ENCODE results near the gene MRPL19. TPM values are rescaled to one million over a fixed set of nuclear protein-coding genes. Genes with fewer than 3 reads are reported as not detected.
"Not testable (repeated sequence)": the region's sequence is repeated elsewhere in the genome, so short reads cannot be mapped to it uniquely, and the experiment has no call there.

MRPL19 gene
- total and polyA plus RNA-seq, 3 experiments from 2014 or later, result 33.2 to 74.2 (median 66.0) TPM

DNA sequence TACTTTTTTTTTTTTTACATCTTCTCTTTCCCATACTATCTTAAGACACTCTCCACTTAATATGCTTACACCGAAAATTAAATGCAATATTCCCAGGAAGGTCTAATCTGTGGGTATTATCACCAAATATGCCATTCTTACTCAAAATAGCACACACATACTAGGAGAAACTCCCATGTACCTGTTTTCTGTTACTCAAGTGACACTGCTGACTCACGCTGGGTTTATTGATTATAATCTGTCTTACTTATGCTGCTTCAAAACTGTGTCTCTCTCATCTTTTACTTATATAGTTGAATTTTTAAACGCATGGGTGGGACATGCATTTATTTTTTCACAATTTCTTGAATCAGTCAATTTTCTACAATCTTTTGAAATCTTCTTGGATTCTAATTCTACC, 29.9 kb downstream of the MRPL19 start:
- H3K4me3 Mint-ChIP-seq, result no peak overlapping the region
- Histone ChIP-seq H3K27ac (ENCODE audit: low read depth, low read length) (no peak overlapping the region), H3K4me3 (ENCODE audit: low read length) (no peak overlapping the region), H3K4me1 (ENCODE audit: insufficient read depth, low read length) (no peaks in the 10 kb centered on the region), H3K27me3 (ENCODE audit: insufficient read depth, low read length, poor library complexity, severe bottlenecking) (no peaks in the 10 kb centered on the region), H3K36me3 (ENCODE audit: insufficient read depth, low read length) (no peaks in the 10 kb centered on the region), H3K9me3 (ENCODE audit: low read length) (no peaks in the 10 kb centered on the region)
- peaks cover 4 to 39% (median 11%) of the 10 kb centered on the region in 3 donors for H3K36me3 Mint-ChIP-seq
- H3K27me3 Mint-ChIP-seq, result no peaks in the 10 kb centered on the region
- ChIA-PET CTCF (interaction anchor here (0.7 to 1.8 kb wide), 10 partner anchors 8 to 36 kb away, joined by 3 to 14 read pairs (median 3); partner anchors contain the start of gene MRPL19), POLR2A (no interaction called here)
- H3K9me3 Mint-ChIP-seq, result no peaks in the 10 kb centered on the region
- DNase-seq, result no peak
- H3K27ac Mint-ChIP-seq, result no peak overlapping the region
- H3K4me1 Mint-ChIP-seq, result peaks cover 7 to 8% (median 8%) of the 10 kb centered on the region in 3 donors

DNA sequence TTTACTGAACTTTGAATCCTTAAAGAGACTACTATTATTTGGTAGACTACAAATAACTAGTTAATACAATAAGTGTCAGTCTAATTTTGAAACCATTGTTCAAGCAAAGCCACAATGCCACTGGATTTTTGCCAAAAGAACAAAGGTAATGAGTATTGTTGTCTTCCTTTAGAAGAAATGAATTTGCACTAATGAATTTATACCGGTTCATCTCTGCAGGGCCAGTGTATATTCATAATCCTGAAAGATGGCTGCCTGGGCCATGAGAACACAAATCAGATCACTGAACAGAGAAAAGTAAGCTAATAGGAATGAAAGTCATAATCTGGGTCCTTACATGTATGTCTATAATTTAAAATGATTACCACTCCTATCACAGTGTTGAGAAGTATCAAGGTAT, 33.0 kb downstream of the MRPL19 start:
- POLR2A ChIA-PET, result no interaction called here
- no peak overlapping the region for H3K4me3 ChIP-seq (ENCODE audit: low read length)
- Mint-ChIP-seq H3K9me3 (no peaks in the 10 kb centered on the region), H3K27ac (peak overlapping the region in 1 of 8 donors; percentile 21), H3K27me3 (no peaks in the 10 kb centered on the region), H3K36me3 (peaks cover 0 to 37% (median 7%) of the 10 kb centered on the region in 3 donors), H3K4me1 (peaks cover 15 to 18% (median 16%) of the 10 kb centered on the region in 3 donors), H3K4me3 (no peak overlapping the region)
- H3K27ac ChIP-seq (ENCODE audit: low read depth, low read length), result no peak overlapping the region
- no peaks in the 10 kb centered on the region for H3K4me1 ChIP-seq (ENCODE audit: insufficient read depth, low read length)
- CTCF ChIA-PET, result no interaction called here
- H3K36me3 ChIP-seq (ENCODE audit: insufficient read depth, low read length), result no peaks in the 10 kb centered on the region
- H3K27me3 ChIP-seq (ENCODE audit: insufficient read depth, low read length, poor library complexity, severe bottlenecking), result no peaks in the 10 kb centered on the region
- no peaks in the 10 kb centered on the region for H3K9me3 ChIP-seq (ENCODE audit: low read length)
- DNase-seq, result no peak

DNA sequence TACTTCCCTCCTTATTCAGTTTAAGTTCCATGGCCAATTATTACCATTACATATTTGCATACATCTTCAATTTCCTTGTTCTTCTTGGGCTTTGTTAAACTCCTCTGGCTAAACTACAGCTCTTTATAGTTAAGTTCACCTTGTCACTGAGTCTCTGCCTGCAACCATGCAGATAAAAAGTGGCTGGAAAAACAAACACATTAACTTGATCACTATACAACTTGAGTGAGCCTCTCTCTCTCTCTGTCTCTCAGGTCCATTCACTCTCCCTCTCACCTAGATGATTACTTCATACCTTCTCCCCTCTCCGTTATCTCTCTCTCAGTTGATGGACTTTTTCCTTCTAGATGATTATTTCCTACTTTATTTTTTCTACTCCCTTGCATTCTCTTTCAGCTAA, 33.8 kb downstream of the MRPL19 start:
- Histone ChIP-seq H3K4me1 (ENCODE audit: insufficient read depth, low read length) (no peaks in the 10 kb centered on the region), H3K27ac (ENCODE audit: low read depth, low read length) (no peak overlapping the region), H3K4me3 (ENCODE audit: low read length) (no peak overlapping the region), H3K36me3 (ENCODE audit: insufficient read depth, low read length) (no peaks in the 10 kb centered on the region), H3K27me3 (ENCODE audit: insufficient read depth, low read length, poor library complexity, severe bottlenecking) (no peaks in the 10 kb centered on the region), H3K9me3 (ENCODE audit: low read length) (no peaks in the 10 kb centered on the region)
- POLR2A ChIA-PET, result no interaction called here
- DNase-seq, result no peak
- H3K4me3 Mint-ChIP-seq, result no peak overlapping the region
- H3K27ac Mint-ChIP-seq, result peak overlapping the region in 5 of 8 donors; percentile 21 to 57 (median 44)
- no peaks in the 10 kb centered on the region for H3K9me3 Mint-ChIP-seq
- H3K4me1 Mint-ChIP-seq, result peaks cover 16 to 26% (median 18%) of the 10 kb centered on the region in 3 donors
- no peaks in the 10 kb centered on the region for H3K27me3 Mint-ChIP-seq
- CTCF ChIA-PET, result interaction anchor here (1.4 kb wide), 1 partner anchor 39 kb away, joined by 3 read pairs; no protein-coding TSS in a partner anchor
- peaks cover 0 to 45% (median 8%) of the 10 kb centered on the region in 3 donors for H3K36me3 Mint-ChIP-seq

DNA sequence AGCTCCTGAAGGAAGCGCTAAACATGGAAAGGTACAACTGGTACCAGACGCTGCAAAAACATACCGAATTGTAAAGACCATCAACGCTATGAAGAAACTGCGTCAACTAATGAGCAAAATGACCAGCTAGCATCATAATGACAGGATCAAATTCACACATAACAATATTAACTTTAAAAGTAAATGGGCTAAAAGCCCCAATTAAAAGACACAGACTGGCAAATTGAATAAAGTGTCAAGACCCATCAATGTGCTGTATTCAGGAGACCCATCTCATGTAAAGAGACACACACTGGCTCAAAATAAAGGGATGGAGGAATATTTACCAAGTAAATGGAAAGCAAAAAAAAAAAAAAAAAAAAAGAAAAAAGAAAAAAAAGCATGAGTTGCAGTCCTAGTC, 36.8 kb downstream of the MRPL19 start:
- H3K27ac ChIP-seq (ENCODE audit: low read depth, low read length); H3K27me3 Mint-ChIP-seq; H3K27ac Mint-ChIP-seq; H3K4me1 ChIP-seq (ENCODE audit: insufficient read depth, low read length); CTCF ChIA-PET; H3K4me3 ChIP-seq (ENCODE audit: low read length); H3K27me3 ChIP-seq (ENCODE audit: insufficient read depth, low read length, poor library complexity, severe bottlenecking); H3K4me3 Mint-ChIP-seq; H3K9me3 Mint-ChIP-seq; H3K9me3 ChIP-seq (ENCODE audit: low read length); POLR2A ChIA-PET; DNase-seq; H3K36me3 ChIP-seq (ENCODE audit: insufficient read depth, low read length): not testable (repeated sequence)
- Mint-ChIP-seq H3K4me1 (peaks cover 7 to 25% (median 13%) of the 10 kb centered on the region in 3 donors), H3K36me3 (peaks cover 0 to 66% (median 19%) of the 10 kb centered on the region in 3 donors)

DNA sequence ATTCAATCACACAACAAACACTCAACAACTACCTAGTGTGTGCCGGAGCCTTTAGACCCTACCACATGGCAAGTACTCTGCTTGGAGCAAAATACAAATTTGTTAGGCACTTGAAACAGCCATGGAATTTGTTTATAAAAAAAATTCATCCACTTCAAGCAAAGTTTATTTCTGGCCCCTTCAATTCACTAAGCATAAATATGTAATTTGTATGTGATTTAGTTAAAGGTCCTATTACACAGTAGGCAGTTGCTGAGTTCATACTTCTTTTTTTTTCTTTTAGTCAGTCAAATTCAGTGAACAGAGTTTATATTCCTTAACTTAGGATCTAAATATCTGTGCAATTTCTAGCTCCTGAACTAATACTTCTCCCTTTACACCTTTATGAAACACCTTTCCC, 41.6 kb downstream of the MRPL19 start:
- POLR2A ChIA-PET, result no interaction called here
- H3K36me3 ChIP-seq (ENCODE audit: insufficient read depth, low read length), result peaks cover 8% of the 10 kb centered on the region
- no peak overlapping the region for H3K4me3 Mint-ChIP-seq
- no peaks in the 10 kb centered on the region for H3K27me3 Mint-ChIP-seq
- H3K36me3 Mint-ChIP-seq, result peaks cover 6 to 71% (median 26%) of the 10 kb centered on the region in 3 donors
- no peak overlapping the region for H3K4me3 ChIP-seq (ENCODE audit: low read length)
- H3K4me1 Mint-ChIP-seq, result peaks cover 7 to 25% (median 15%) of the 10 kb centered on the region in 3 donors
- no peak for DNase-seq
- no peaks in the 10 kb centered on the region for H3K9me3 ChIP-seq (ENCODE audit: low read length)
- no peaks in the 10 kb centered on the region for H3K27me3 ChIP-seq (ENCODE audit: insufficient read depth, low read length, poor library complexity, severe bottlenecking)
- H3K4me1 ChIP-seq (ENCODE audit: insufficient read depth, low read length), result no peaks in the 10 kb centered on the region
- H3K27ac ChIP-seq (ENCODE audit: low read depth, low read length), result no peak overlapping the region
- H3K9me3 Mint-ChIP-seq, result no peaks in the 10 kb centered on the region
- peak overlapping the region in 2 of 8 donors; percentile 4 to 8 for H3K27ac Mint-ChIP-seq
- CTCF ChIA-PET, result interaction anchor here (0.9 to 1.7 kb wide), 2 partner anchors 11 to 48 kb away, joined by 3 to 6 read pairs; no protein-coding TSS in a partner anchor

DNA sequence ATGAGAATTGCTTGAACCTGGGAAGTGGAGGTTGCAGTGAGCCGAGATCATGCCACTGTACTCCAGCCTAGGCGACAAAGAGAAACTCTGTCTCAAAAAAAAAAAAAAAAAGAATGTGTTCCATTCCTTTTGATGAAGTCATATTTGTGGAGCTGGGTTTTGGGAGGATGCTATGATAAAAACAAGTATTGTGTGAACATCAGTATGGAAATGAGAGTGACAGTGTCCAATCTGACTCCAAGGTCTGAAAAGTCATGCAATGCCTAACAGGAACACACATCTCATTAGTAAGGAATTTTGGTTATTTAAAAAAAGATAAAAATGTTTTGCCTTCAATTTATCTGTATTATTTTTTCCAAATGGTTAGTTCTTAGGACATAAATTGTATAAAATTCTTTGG, 52.3 kb downstream of the MRPL19 start:
- ChIA-PET POLR2A (no interaction called here), CTCF (interaction anchor here (1.1 kb wide), 1 partner anchor 52 kb away, joined by 3 read pairs; the partner anchor contains the start of gene MRPL19)
- Mint-ChIP-seq H3K27ac (no peak overlapping the region), H3K4me1 (no peaks in the 10 kb centered on the region), H3K36me3 (peaks cover 29 to 70% (median 38%) of the 10 kb centered on the region in 3 donors), H3K9me3 (no peaks in the 10 kb centered on the region), H3K27me3 (no peaks in the 10 kb centered on the region), H3K4me3 (no peak overlapping the region)
- no peaks in the 10 kb centered on the region for H3K27me3 ChIP-seq (ENCODE audit: insufficient read depth, low read length, poor library complexity, severe bottlenecking)
- no peak overlapping the region for H3K27ac ChIP-seq (ENCODE audit: low read depth, low read length)
- peaks cover 25% of the 10 kb centered on the region for H3K36me3 ChIP-seq (ENCODE audit: insufficient read depth, low read length)
- H3K4me1 ChIP-seq (ENCODE audit: insufficient read depth, low read length), result no peaks in the 10 kb centered on the region
- no peaks in the 10 kb centered on the region for H3K9me3 ChIP-seq (ENCODE audit: low read length)
- H3K4me3 ChIP-seq (ENCODE audit: low read length), result no peak overlapping the region
- no peak for DNase-seq

DNA sequence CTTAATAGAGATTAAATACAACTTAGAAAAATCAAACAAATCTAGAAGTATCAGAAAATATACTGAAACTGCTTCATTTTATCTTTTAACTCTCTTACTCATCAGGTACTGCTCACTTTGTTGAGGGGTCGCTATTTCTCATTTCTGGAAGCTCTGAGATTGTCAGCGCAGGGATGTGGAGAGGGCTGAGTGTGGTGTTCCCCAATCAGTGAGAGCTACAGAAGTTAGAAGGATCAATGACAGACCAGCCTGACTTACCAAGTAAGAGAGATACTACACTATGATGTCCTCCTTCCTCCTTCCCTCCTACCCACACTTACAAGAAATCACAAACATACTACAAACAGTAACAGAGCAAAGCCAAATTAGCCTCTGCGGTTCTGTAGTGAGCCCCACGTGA, 56.0 kb downstream of the MRPL19 start:
- no peak overlapping the region for H3K4me3 Mint-ChIP-seq
- H3K36me3 ChIP-seq (ENCODE audit: insufficient read depth, low read length), result peaks cover 19% of the 10 kb centered on the region
- H3K36me3 Mint-ChIP-seq, result peaks cover 33 to 75% (median 45%) of the 10 kb centered on the region in 3 donors
- no peaks in the 10 kb centered on the region for H3K4me1 ChIP-seq (ENCODE audit: insufficient read depth, low read length)
- no peaks in the 10 kb centered on the region for H3K9me3 ChIP-seq (ENCODE audit: low read length)
- ChIA-PET CTCF (no interaction called here), POLR2A (no interaction called here)
- peaks cover 13 to 18% (median 16%) of the 10 kb centered on the region in 3 donors for H3K4me1 Mint-ChIP-seq
- no peak overlapping the region for H3K4me3 ChIP-seq (ENCODE audit: low read length)
- H3K9me3 Mint-ChIP-seq, result no peaks in the 10 kb centered on the region
- H3K27ac ChIP-seq (ENCODE audit: low read depth, low read length), result no peak overlapping the region
- H3K27me3 ChIP-seq (ENCODE audit: insufficient read depth, low read length, poor library complexity, severe bottlenecking), result no peaks in the 10 kb centered on the region
- DNase-seq, result no peak
- H3K27ac Mint-ChIP-seq, result peak overlapping the region in 1 of 8 donors; percentile 3
- no peaks in the 10 kb centered on the region for H3K27me3 Mint-ChIP-seq

DNA sequence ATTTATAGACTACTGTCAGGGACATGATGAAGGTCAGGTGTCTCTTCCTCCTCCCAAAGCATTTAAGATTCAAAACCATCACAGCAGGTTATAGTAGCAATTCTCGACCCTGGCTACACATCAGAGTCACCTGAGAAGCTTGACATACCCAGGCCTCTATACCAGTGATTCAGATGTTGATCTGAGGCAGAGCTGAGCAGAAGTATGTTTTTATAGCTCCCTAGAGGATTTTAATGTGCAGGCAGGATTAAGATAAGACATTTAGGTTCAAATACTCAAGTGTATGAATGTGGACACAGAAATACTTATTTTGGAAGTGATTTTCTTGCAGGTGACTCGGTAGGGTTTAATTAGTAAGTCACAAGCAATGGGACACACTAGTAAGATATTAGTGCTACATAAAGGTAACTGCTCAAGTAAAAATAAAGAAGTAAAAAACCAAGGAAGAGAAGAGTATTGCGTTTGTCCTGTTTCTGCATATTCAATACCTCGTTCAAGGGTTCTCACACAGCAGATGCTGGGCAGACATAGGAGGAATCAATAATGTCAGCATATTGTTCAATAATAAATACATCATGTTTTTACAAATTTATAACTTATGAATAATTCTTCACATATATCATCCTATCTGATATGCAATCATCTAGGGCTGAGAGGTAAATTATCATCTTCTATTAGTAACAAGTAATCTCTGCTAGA, 57.2 kb downstream of the MRPL19 start:
- H3K27ac Mint-ChIP-seq, result peak overlapping the region in 2 of 8 donors; percentile 4 to 5
- H3K27me3 Mint-ChIP-seq, result no peaks in the 10 kb centered on the region
- peaks cover 26 to 65% (median 37%) of the 10 kb centered on the region in 3 donors for H3K36me3 Mint-ChIP-seq
- H3K4me3 Mint-ChIP-seq, result no peak overlapping the region
- H3K36me3 ChIP-seq (ENCODE audit: insufficient read depth, low read length), result peaks cover 13% of the 10 kb centered on the region
- ChIA-PET CTCF (no interaction called here), POLR2A (no interaction called here)
- no peaks in the 10 kb centered on the region for H3K27me3 ChIP-seq (ENCODE audit: insufficient read depth, low read length, poor library complexity, severe bottlenecking)
- no peak overlapping the region for H3K4me3 ChIP-seq (ENCODE audit: low read length)
- no peak for DNase-seq
- H3K4me1 Mint-ChIP-seq, result peaks cover 19 to 29% (median 27%) of the 10 kb centered on the region in 3 donors
- no peaks in the 10 kb centered on the region for H3K9me3 Mint-ChIP-seq
- H3K27ac ChIP-seq (ENCODE audit: low read depth, low read length), result no peak overlapping the region
- H3K9me3 ChIP-seq (ENCODE audit: low read length), result no peaks in the 10 kb centered on the region
- H3K4me1 ChIP-seq (ENCODE audit: insufficient read depth, low read length), result no peaks in the 10 kb centered on the region

Measured in CD8-positive, alpha-beta memory T cell (primary cell).